ENCODE data around the gene OTP.

DNA sequence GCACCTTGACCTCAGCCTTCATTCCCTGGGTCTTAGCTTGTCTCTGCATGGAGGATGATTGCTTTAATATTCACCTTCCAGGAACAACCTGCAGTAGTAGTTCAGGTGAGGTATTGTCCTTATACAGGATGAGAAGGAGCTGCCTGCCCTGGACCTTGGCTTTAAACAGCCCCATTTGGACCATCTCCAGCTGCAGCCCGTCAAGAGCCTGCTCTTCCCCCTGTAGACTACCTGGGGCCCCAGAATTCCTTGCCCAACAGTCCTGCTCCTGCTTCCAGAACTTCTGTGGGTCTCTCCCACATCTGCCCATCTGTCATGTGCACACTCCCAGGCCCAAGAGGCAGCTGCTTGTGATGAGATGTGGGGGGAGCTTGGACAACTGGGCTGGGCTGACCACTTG is 12.2 kb upstream of the OTP start:
- TF ChIP-seq, protein P1, sequence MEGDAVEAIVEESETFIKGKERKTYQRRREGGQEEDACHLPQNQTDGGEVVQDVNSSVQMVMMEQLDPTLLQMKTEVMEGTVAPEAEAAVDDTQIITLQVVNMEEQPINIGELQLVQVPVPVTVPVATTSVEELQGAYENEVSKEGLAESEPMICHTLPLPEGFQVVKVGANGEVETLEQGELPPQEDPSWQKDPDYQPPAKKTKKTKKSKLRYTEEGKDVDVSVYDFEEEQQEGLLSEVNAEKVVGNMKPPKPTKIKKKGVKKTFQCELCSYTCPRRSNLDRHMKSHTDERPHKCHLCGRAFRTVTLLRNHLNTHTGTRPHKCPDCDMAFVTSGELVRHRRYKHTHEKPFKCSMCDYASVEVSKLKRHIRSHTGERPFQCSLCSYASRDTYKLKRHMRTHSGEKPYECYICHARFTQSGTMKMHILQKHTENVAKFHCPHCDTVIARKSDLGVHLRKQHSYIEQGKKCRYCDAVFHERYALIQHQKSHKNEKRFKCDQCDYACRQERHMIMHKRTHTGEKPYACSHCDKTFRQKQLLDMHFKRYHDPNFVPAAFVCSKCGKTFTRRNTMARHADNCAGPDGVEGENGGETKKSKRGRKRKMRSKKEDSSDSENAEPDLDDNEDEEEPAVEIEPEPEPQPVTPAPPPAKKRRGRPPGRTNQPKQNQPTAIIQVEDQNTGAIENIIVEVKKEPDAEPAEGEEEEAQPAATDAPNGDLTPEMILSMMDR (IDR thresholded peaks at IDR 0.05), result no peak
- TF ChIP-seq EZH2 (IDR thresholded peaks at IDR 0.05), result no peak

Measured in neural progenitor cell (in vitro differentiated cells).